RWPE2 (cell line): ENCODE data around the gene ELOA.

ENCODE experiments used
- ATAC-seq: fragments of 200-7000 bp; cut with Tn5 transposase; 3 replicates; pipeline ENCODE4 v1.9.1; 2021; ENCODE audit warnings: low read depth
- DNase-seq: peaks from one replicate; pipeline ENCODE4 v3.0.0-alpha.2; 2020; ENCODE audit warnings: low spot score
- H3K27ac ChIP-seq: fragments of 450-650 bp; 2 replicates; pipeline ENCODE4 v1.5.1; 2017; ENCODE audit warnings: mild to moderate bottlenecking; ENCODE audit not compliant: poor library complexity, severe bottlenecking
- H3K27me3 ChIP-seq: fragments of 250-450 bp; sonication (Bioruptor Pico); 2 replicates; pipeline ENCODE4 v1.5.1; 2021; ENCODE audit warnings: mild to moderate bottlenecking, moderate library complexity; ENCODE audit not compliant: insufficient read depth, poor library complexity, severe bottlenecking
- H3K36me3 ChIP-seq: fragments of 250-450 bp; sonication (Bioruptor Pico); 2 replicates; pipeline ENCODE4 v1.5.1; 2020; ENCODE audit warnings: low read depth, mild to moderate bottlenecking, moderate library complexity
- H3K4me1 ChIP-seq: fragments of 250-450 bp; sonication (Bioruptor Pico); 2 replicates; pipeline ENCODE4 v1.5.1; 2021; ENCODE audit warnings: mild to moderate bottlenecking, moderate library complexity; ENCODE audit not compliant: insufficient read depth, poor library complexity, severe bottlenecking
- H3K4me3 ChIP-seq: fragments of 250-450 bp; sonication (Bioruptor Pico); 2 replicates; pipeline ENCODE4 v1.5.1; 2021; ENCODE audit warnings: mild to moderate bottlenecking, moderate library complexity; ENCODE audit not compliant: severe bottlenecking
- H3K9me3 ChIP-seq: fragments of 250-450 bp; sonication (Bioruptor Pico); 2 replicates; pipeline ENCODE4 v1.5.1; 2021; ENCODE audit warnings: mild to moderate bottlenecking, moderate library complexity; ENCODE audit not compliant: severe bottlenecking
- CTCF ChIP-seq: fragments of 450-650 bp; IDR thresholded peaks from one replicate; pipeline ENCODE4 v1.5.1; 2017; ENCODE audit warnings: mild to moderate bottlenecking, moderate library complexity; ENCODE audit not compliant: poor library complexity, severe bottlenecking

ELOA gene

DNA sequence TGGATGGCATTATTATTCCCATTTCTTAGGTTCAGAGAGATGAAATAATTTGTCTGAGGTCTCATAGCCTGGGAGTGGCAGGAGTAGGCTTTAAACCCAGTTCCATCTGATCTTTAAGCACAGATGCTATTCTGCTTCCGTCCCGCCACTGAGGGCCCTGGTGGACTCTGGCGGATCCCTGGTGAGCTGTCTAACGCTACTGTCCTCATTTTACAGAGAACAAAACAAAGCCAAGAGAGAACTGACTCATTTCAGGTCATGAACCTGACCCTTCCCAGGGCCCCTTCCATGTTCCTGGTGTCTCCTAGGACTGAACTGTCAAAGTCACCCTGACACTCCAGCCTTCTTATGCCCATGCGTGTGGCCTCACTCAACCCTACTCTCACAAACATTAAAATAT, 60.4 kb downstream of the ELOA start:
- peaks cover 6% of the 10 kb centered on the region for H3K4me1 ChIP-seq
- no peaks in the 10 kb centered on the region for H3K27me3 ChIP-seq
- peaks cover 13% of the 10 kb centered on the region for H3K36me3 ChIP-seq
- H3K4me3 ChIP-seq: no peak overlapping the region
- no peak for ATAC-seq
- no peaks in the 10 kb centered on the region for H3K9me3 ChIP-seq
- DNase-seq: no peak
- TF ChIP-seq CTCF: no peak
- no peak overlapping the region for H3K27ac ChIP-seq

GRCh38 chr1:23804183-23804835, 61.0 kb downstream of the ELOA start:
- TF ChIP-seq CTCF: no peak
- DNase-seq: no peak
- peaks cover 7% of the 10 kb centered on the region; the same call in 1 of the 2 replicates for H3K36me3 ChIP-seq
- no peak for ATAC-seq
- H3K27me3 ChIP-seq: no peaks in the 10 kb centered on the region
- H3K4me1 ChIP-seq: no peaks in the 10 kb centered on the region
- H3K27ac ChIP-seq: no peak overlapping the region
- H3K9me3 ChIP-seq: no peaks in the 10 kb centered on the region
- no peak overlapping the region for H3K4me3 ChIP-seq

- no peak overlapping the region for H3K27ac ChIP-seq
Measured at GRCh38 chr1:23805025-23805424, 61.8 kb downstream of the ELOA start.

DNA sequence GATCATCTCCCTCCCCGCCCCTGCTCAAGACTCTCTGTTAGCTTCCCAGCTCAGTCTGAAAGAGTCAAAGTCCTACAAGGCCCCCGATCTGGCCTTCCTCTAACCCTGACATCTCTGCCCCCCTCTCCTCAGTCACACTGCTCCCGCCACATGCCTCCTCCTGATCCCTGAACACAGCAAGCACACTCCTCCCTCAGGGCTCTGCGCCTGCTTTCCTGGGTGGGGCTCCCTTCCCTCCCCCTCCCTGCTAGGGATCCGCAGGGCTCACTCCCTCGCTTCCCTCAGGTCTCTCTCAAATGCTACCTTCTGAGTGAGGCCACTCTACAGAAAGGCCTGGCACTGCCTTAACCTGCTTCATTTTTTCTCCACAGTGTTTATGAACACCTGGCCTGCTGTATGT, 63.0 kb downstream of the ELOA start:
- TF ChIP-seq CTCF: no peak
- no peak overlapping the region for H3K4me3 ChIP-seq
- no peaks in the 10 kb centered on the region for H3K9me3 ChIP-seq
- no peaks in the 10 kb centered on the region for H3K27me3 ChIP-seq
- H3K36me3 ChIP-seq: 0 out of 2 replicates have a peak, but pooled peaks cover 7% of the 10 kb centered on the region
- H3K4me1 ChIP-seq: no peaks in the 10 kb centered on the region
- ATAC-seq: no peak
- H3K27ac ChIP-seq: no peak overlapping the region
- DNase-seq: no peak

More at GRCh38 chr1:23805025-23805424, 61.8 kb downstream of the ELOA start:
- Histone ChIP-seq H3K36me3 (0 out of 2 replicates have a peak, but pooled peaks cover 7% of the 10 kb centered on the region), H3K4me1 (no peaks in the 10 kb centered on the region), H3K27me3 (no peaks in the 10 kb centered on the region), H3K4me3 (no peak overlapping the region), H3K9me3 (no peaks in the 10 kb centered on the region)
- ATAC-seq (no peak), DNase-seq (no peak)
- TF ChIP-seq CTCF: no peak

GRCh38 chr1:23807453-23807852, 64.2 kb downstream of the ELOA start:
- Histone ChIP-seq H3K4me3 (no peak overlapping the region), H3K27ac (no peak overlapping the region), H3K36me3 (peaks cover 8% of the 10 kb centered on the region; the same call in 1 of the 2 replicates), H3K9me3 (no peaks in the 10 kb centered on the region), H3K4me1 (no peaks in the 10 kb centered on the region), H3K27me3 (no peaks in the 10 kb centered on the region)
- DNase-seq (no peak), ATAC-seq (no peak)
- no peak for TF ChIP-seq CTCF
